H1 (cell line): ENCODE results near the gene TCF7L2.

ENCODE experiments used
- BACH1 ChIP-seq: IDR thresholded peaks from 2 replicates; pipeline ENCODE4 v1.6.1; 2012; ENCODE audit warnings: low read length, improper control_type of control experiment
- BRCA1 ChIP-seq: IDR thresholded peaks from 2 replicates; pipeline ENCODE4 v1.6.1; 2012; ENCODE audit warnings: low read depth, low read length, improper control_type of control experiment
- CTBP2 ChIP-seq: IDR thresholded peaks from 2 replicates; pipeline ENCODE4 v1.7.0; 2011; ENCODE audit warnings: borderline replicate concordance, mild to moderate bottlenecking, moderate library complexity, mixed read lengths, low read length; ENCODE audit not compliant: insufficient read depth, insufficient read length
- JUND ChIP-seq: IDR thresholded peaks from 2 replicates; pipeline ENCODE4 v1.6.1; 2011; ENCODE audit warnings: mild to moderate bottlenecking, improper control_type of control experiment, low read length
- PHF8 ChIP-seq: fragments of 200-600 bp; sonication (generic); conservative IDR thresholded peaks from 2 replicates; pipeline ENCODE4 v1.7.1; 2012; ENCODE audit warnings: low read depth, mild to moderate bottlenecking, inconsistent platforms, low read length, moderate library complexity
- POLR2A ChIP-seq, 2 experiments: IDR thresholded peaks; 1 replicate in 1 of 2; 2 replicates in 1 of 2; pipeline ENCODE4 v1.6.1; 2011; ENCODE audit warnings: low read depth in 2 of 2, low read length in 2 of 2, mild to moderate bottlenecking in 2 of 2; ENCODE audit errors: control extremely low read depth in 1 of 2
- RAD21 ChIP-seq, 2 experiments: IDR thresholded peaks in 1 of 2; conservative IDR thresholded peaks in 1 of 2; 2 replicates each; pipeline ENCODE4 v1.6.1; 2011; ENCODE audit warnings: low read depth in 2 of 2, low read length in 2 of 2, improper control_type of control experiment in 1 of 2, inconsistent platforms in 1 of 2, mild to moderate bottlenecking in 1 of 2, moderate library complexity in 1 of 2
- SP2 ChIP-seq: IDR thresholded peaks from 2 replicates; pipeline ENCODE4 v1.6.1; 2012; ENCODE audit warnings: mild to moderate bottlenecking, low read length, inconsistent platforms
- TAF1 ChIP-seq: IDR thresholded peaks from 2 replicates; pipeline ENCODE4 v1.6.1; 2011; ENCODE audit warnings: mild to moderate bottlenecking, low read depth, low read length
- TF ChIP-seq, protein P1 (sequence below), 3 experiments: IDR thresholded peaks; 1 replicate in 2 of 3; 2 replicates in 1 of 3; pipeline versions ENCODE4 v1.5.1 to v1.6.1; 2011; ENCODE audit warnings: low read length in 3 of 3, mild to moderate bottlenecking in 3 of 3, inconsistent platforms in 2 of 3, low read depth in 1 of 3, moderate library complexity in 1 of 3; ENCODE audit not compliant: insufficient read depth in 1 of 3; ENCODE audit errors: control extremely low read depth in 1 of 3
- TF ChIP-seq, protein P2 (sequence below): IDR thresholded peaks from 2 replicates; pipeline ENCODE4 v1.6.1; 2012; ENCODE audit warnings: inconsistent platforms
- TF ChIP-seq, protein P3 (sequence below): IDR thresholded peaks from 2 replicates; pipeline ENCODE4 v1.6.1; 2011; ENCODE audit warnings: low read length, improper control_type of control experiment

GRCh38 chr10:113002449-113002777, 52.4 kb downstream of the TCF7L2 start:
- no peak for TF ChIP-seq PHF8
- TF ChIP-seq BACH1 = no peak
- no peak for TF ChIP-seq POLR2A (IDR thresholded peaks at IDR 0.05; ENCODE audit: control extremely low read depth in 1 of 2, low read depth in 2 of 2, low read length in 2 of 2)
- TF ChIP-seq SP2 = no peak
- no peak for TF ChIP-seq JUND
- no peak for TF ChIP-seq RAD21 (IDR thresholded peaks at IDR 0.05 in 1 of 2, conservative IDR thresholded peaks at IDR 0.05 in 1 of 2; ENCODE audit: low read depth in 2 of 2, low read length in 2 of 2)
- TF ChIP-seq CTBP2 = no peak
- TF ChIP-seq, protein P1, sequence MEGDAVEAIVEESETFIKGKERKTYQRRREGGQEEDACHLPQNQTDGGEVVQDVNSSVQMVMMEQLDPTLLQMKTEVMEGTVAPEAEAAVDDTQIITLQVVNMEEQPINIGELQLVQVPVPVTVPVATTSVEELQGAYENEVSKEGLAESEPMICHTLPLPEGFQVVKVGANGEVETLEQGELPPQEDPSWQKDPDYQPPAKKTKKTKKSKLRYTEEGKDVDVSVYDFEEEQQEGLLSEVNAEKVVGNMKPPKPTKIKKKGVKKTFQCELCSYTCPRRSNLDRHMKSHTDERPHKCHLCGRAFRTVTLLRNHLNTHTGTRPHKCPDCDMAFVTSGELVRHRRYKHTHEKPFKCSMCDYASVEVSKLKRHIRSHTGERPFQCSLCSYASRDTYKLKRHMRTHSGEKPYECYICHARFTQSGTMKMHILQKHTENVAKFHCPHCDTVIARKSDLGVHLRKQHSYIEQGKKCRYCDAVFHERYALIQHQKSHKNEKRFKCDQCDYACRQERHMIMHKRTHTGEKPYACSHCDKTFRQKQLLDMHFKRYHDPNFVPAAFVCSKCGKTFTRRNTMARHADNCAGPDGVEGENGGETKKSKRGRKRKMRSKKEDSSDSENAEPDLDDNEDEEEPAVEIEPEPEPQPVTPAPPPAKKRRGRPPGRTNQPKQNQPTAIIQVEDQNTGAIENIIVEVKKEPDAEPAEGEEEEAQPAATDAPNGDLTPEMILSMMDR (IDR thresholded peaks at IDR 0.05; ENCODE audit: control extremely low read depth in 1 of 3, insufficient read depth in 1 of 3, low read depth in 1 of 3, low read length in 3 of 3) = no peak
- no peak for TF ChIP-seq BRCA1
- TF ChIP-seq, protein P2, sequence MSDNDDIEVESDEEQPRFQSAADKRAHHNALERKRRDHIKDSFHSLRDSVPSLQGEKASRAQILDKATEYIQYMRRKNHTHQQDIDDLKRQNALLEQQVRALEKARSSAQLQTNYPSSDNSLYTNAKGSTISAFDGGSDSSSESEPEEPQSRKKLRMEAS = no peak
- no peak for TF ChIP-seq TAF1
- TF ChIP-seq, protein P3, sequence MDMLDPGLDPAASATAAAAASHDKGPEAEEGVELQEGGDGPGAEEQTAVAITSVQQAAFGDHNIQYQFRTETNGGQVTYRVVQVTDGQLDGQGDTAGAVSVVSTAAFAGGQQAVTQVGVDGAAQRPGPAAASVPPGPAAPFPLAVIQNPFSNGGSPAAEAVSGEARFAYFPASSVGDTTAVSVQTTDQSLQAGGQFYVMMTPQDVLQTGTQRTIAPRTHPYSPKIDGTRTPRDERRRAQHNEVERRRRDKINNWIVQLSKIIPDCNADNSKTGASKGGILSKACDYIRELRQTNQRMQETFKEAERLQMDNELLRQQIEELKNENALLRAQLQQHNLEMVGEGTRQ = no peak
